ENCODE measurements around the gene FTL. TPM values are rescaled to one million over a fixed set of nuclear protein-coding genes. Genes with fewer than 3 reads are reported as not detected.

The FTL gene
- total RNA-seq, 1 donor from 2014 or later: 989 TPM

GRCh38 chr19:48958006-48958405 is 7.1 kb upstream of the FTL start:
- Mint-ChIP-seq H3K27ac (no peak overlapping the region), H3K4me3 (peak overlapping the region; percentile 52), H3K4me1 (peaks cover 19% of the 10 kb centered on the region), H3K36me3 (peaks cover 9% of the 10 kb centered on the region), H3K27me3 (ENCODE audit: insufficient read depth, low read depth) (peaks cover 5% of the 10 kb centered on the region), H3K9me3 (no peaks in the 10 kb centered on the region)
- peaks cover 3% of the 10 kb centered on the region for H3K36me3 ChIP-seq
- no peaks in the 10 kb centered on the region for H3K27me3 ChIP-seq
- H3F3A ChIP-seq (ENCODE audit: low read depth): peaks cover 26% of the 10 kb centered on the region
- no peak overlapping the region for H2AFZ ChIP-seq (replicated peaks)
- H3K9ac ChIP-seq: no peak overlapping the region
- H3K4me1 ChIP-seq: peaks cover 8% of the 10 kb centered on the region
- no peak overlapping the region for H3K4me3 ChIP-seq
- H3K4me2 ChIP-seq: no peak overlapping the region
- H4K20me1 ChIP-seq (ENCODE audit: low read depth): no peaks in the 10 kb centered on the region
- no peak overlapping the region for H3K27ac ChIP-seq
- no peak for TF ChIP-seq EZH2phosphoT487 (IDR thresholded peaks at IDR 0.05)
- no peak for TF ChIP-seq CTCF (IDR thresholded peaks at IDR 0.05)
- TF ChIP-seq EZH2 (IDR thresholded peaks at IDR 0.05): no peak
- H3K79me2 ChIP-seq (ENCODE audit: low read depth): peaks cover 24% of the 10 kb centered on the region
- no peak for DNase-seq (ENCODE audit: low spot score)
- no peaks in the 10 kb centered on the region for H3K9me3 ChIP-seq (ENCODE audit: low read depth)

GRCh38 chr19:48959341-48960239 is 5.5 kb upstream of the FTL start:
- H3K27ac Mint-ChIP-seq: no peak overlapping the region

GRCh38 chr19:48961051-48961649 is 4.0 kb upstream of the FTL start:
- H3K4me3 Mint-ChIP-seq: peak overlapping the region; percentile 27
- Histone ChIP-seq H3K4me2 (no peak overlapping the region), H2AFZ (replicated peaks) (no peak overlapping the region), H4K20me1 (ENCODE audit: low read depth) (peaks cover 3% of the 10 kb centered on the region), H3K27ac (no peak overlapping the region), H3K36me3 (peaks cover 3% of the 10 kb centered on the region), H3K4me3 (no peak overlapping the region), H3F3A (ENCODE audit: low read depth) (peaks cover 37% of the 10 kb centered on the region), H3K4me1 (peaks cover 18% of the 10 kb centered on the region), H3K79me2 (ENCODE audit: low read depth) (peaks cover 22% of the 10 kb centered on the region), H3K9me3 (ENCODE audit: low read depth) (no peaks in the 10 kb centered on the region), H3K27me3 (no peaks in the 10 kb centered on the region), H3K9ac (no peak overlapping the region)
- H3K27me3 Mint-ChIP-seq (ENCODE audit: insufficient read depth, low read depth): peaks cover 10% of the 10 kb centered on the region
- peak overlapping the region; percentile 54 for H3K27ac Mint-ChIP-seq
- DNase-seq (ENCODE audit: low spot score): no peak
- peaks cover 34% of the 10 kb centered on the region for H3K4me1 Mint-ChIP-seq
- H3K36me3 Mint-ChIP-seq: peaks cover 9% of the 10 kb centered on the region
- TF ChIP-seq EZH2 (IDR thresholded peaks at IDR 0.05) (no peak), EZH2phosphoT487 (IDR thresholded peaks at IDR 0.05) (no peak), CTCF (IDR thresholded peaks at IDR 0.05) (no peak)
- no peaks in the 10 kb centered on the region for H3K9me3 Mint-ChIP-seq

More at GRCh38 chr19:48959341-48960239, 5.5 kb upstream of the FTL start:
- Histone ChIP-seq H3K9ac (no peak overlapping the region), H2AFZ (replicated peaks) (no peak overlapping the region), H3K36me3 (peaks cover 3% of the 10 kb centered on the region), H4K20me1 (ENCODE audit: low read depth) (no peaks in the 10 kb centered on the region), H3K4me1 (peaks cover 22% of the 10 kb centered on the region), H3F3A (ENCODE audit: low read depth) (peaks cover 34% of the 10 kb centered on the region), H3K4me2 (no peak overlapping the region), H3K27ac (no peak overlapping the region), H3K79me2 (ENCODE audit: low read depth) (peaks cover 24% of the 10 kb centered on the region), H3K27me3 (no peaks in the 10 kb centered on the region), H3K9me3 (ENCODE audit: low read depth) (no peaks in the 10 kb centered on the region), H3K4me3 (no peak overlapping the region)
- DNase-seq (ENCODE audit: low spot score): no peak
- H3K9me3 Mint-ChIP-seq: no peaks in the 10 kb centered on the region
- no peak for TF ChIP-seq EZH2 (IDR thresholded peaks at IDR 0.05)
- TF ChIP-seq EZH2phosphoT487 (IDR thresholded peaks at IDR 0.05): no peak
- TF ChIP-seq CTCF (IDR thresholded peaks at IDR 0.05): no peak
- peaks cover 5% of the 10 kb centered on the region for H3K27me3 Mint-ChIP-seq (ENCODE audit: insufficient read depth, low read depth)
- peaks cover 31% of the 10 kb centered on the region for H3K4me1 Mint-ChIP-seq
- H3K36me3 Mint-ChIP-seq: peaks cover 9% of the 10 kb centered on the region
- no peak overlapping the region for H3K4me3 Mint-ChIP-seq

Data from neural progenitor cell (in vitro differentiated cells).